Thymus (tissue), 14 donors: ENCODE results near the gene PPP6R3. TPM values are rescaled to one million over a fixed set of nuclear protein-coding genes. Genes with fewer than 3 reads are reported as not detected.

Source experiments
- DNase-seq, 9 donors: peaks; one replicate each; pipeline ENCODE4 v3.0.0-alpha.2; 2013; ENCODE audit warnings: low spot score in 9 of 9, low read depth in 6 of 9, missing footprints in 1 of 9
- H3K27ac ChIP-seq, 2 donors: one replicate each; pipeline ENCODE4 v1.5.1; 2013; ENCODE audit warnings: control low read depth in 1 of 2, low read depth in 1 of 2, low read length in 1 of 2, mild to moderate bottlenecking in 1 of 2, moderate library complexity in 1 of 2
- H3K27me3 ChIP-seq, 2 donors: one replicate each; pipeline ENCODE4 v1.5.1; 2013; ENCODE audit warnings: low read length in 1 of 2; ENCODE audit not compliant: control insufficient read depth in 2 of 2, insufficient read depth in 1 of 2
- H3K36me3 ChIP-seq, 2 donors: one replicate each; pipeline ENCODE4 v1.5.1; 2013; ENCODE audit warnings: low read length in 1 of 2, mild to moderate bottlenecking in 1 of 2, moderate library complexity in 1 of 2; ENCODE audit not compliant: control insufficient read depth in 2 of 2, insufficient read depth in 2 of 2
- H3K4me1 ChIP-seq, 2 donors: one replicate each; pipeline ENCODE4 v1.5.1; 2013; ENCODE audit warnings: low read length in 2 of 2; ENCODE audit not compliant: control insufficient read depth in 2 of 2, insufficient read depth in 2 of 2
- H3K4me3 ChIP-seq, 2 donors: one replicate each; pipeline ENCODE4 v1.5.1; 2013; ENCODE audit warnings: low read length in 2 of 2, control low read depth in 1 of 2, mild to moderate bottlenecking in 1 of 2
- H3K9me3 ChIP-seq, 2 donors: one replicate each; pipeline ENCODE4 v1.5.1; 2013; ENCODE audit warnings: low read length in 1 of 2, mild to moderate bottlenecking in 1 of 2; ENCODE audit not compliant: control insufficient read depth in 2 of 2, insufficient read depth in 1 of 2
- WGBS: extraction: QIAGEN DNeasy Blood & Tissue Kit; methylation state at CpG from one replicate; pipeline ENCODE4 v1.1.7; 2013; 5-methylcytosine and 5-hydroxymethylcytosine counted together
- long read RNA-seq, 10 donors: transcript quantifications; one replicate each; lab custom pipeline, GENCODE V29; 2026
- polyA plus RNA-seq: library from polyadenylated mRNA; stranded (reverse); fragments of 200-250 nt; gene quantifications from one replicate; pipeline ENCODE4 v1.2.3, GENCODE V29; 2013
- total RNA-seq: library from RNA; stranded (reverse); fragments of 120-200 nt; gene quantifications from one replicate; pipeline ENCODE4 v1.2.4, GENCODE V29; 2013
- donor health status: healthy.

Gene PPP6R3
- total RNA-seq = 103 TPM
- 45.8 TPM for polyA plus RNA-seq
- long read RNA-seq, donor 1 = 0 reads
- long read RNA-seq, donor 2 = 0 reads
- long read RNA-seq, donor 3, full-length matches to known transcripts = 2 of 2 reads
- long read RNA-seq, donor 3, partial matches to known transcripts = 0 of 2 reads
- long read RNA-seq, donor 3, other reads (novel, unspliced or antisense) = 0 of 2 reads
- long read RNA-seq, donor 4, full-length matches to known transcripts = 2 of 2 reads
- long read RNA-seq, donor 4, partial matches to known transcripts = 0 of 2 reads
- long read RNA-seq, donor 4, other reads (novel, unspliced or antisense) = 0 of 2 reads
- long read RNA-seq, donor 5, full-length matches to known transcripts = 6 of 6 reads
- long read RNA-seq, donor 5, partial matches to known transcripts = 0 of 6 reads
- long read RNA-seq, donor 5, other reads (novel, unspliced or antisense) = 0 of 6 reads
- long read RNA-seq, donor 6, full-length matches to known transcripts = 3 of 3 reads
- long read RNA-seq, donor 6, partial matches to known transcripts = 0 of 3 reads
- long read RNA-seq, donor 6, other reads (novel, unspliced or antisense) = 0 of 3 reads
- long read RNA-seq, donor 7, full-length matches to known transcripts = 4 of 4 reads
- long read RNA-seq, donor 7, partial matches to known transcripts = 0 of 4 reads
- long read RNA-seq, donor 7, other reads (novel, unspliced or antisense) = 0 of 4 reads
- long read RNA-seq, donor 8, partial matches to known transcripts = 23 of 23 reads
- long read RNA-seq, donor 8, other reads (novel, unspliced or antisense) = 0 of 23 reads
- long read RNA-seq, donor 9, partial matches to known transcripts = 53 of 54 reads
- long read RNA-seq, donor 9, other reads (novel, unspliced or antisense) = 0 of 54 reads
- long read RNA-seq, donor 10, full-length matches to known transcripts = 3 of 14 reads
- long read RNA-seq, donor 10, partial matches to known transcripts = 11 of 14 reads
- long read RNA-seq, donor 10, other reads (novel, unspliced or antisense) = 0 of 14 reads

- DNase-seq = peak in 7 of 9 donors; percentile 35 to 76 (median 49)
- Histone ChIP-seq H3K4me1 (peaks cover 24% of the 10 kb centered on the region in 2 donors), H3K4me3 (peak within 1 kb of the TSS; percentile 90 to 94), H3K27me3 (no peaks in the 10 kb centered on the region), H3K27ac (peak within 1 kb of the TSS; percentile 97 to 98), H3K9me3 (no peaks in the 10 kb centered on the region), H3K36me3 (peaks cover 3 to 15% of the 10 kb centered on the region in 2 donors)
- under 1% methylated on average over 91 of the region's 92 CpGs for WGBS
Observed at GRCh38 chr11:68460741-68461574, at the start of gene PPP6R3. PPP6R3 (plus strand) TSS chr11:68460752; CDS start chr11:68537665, 76,913 bp downstream.

GRCh38 chr11:68411501-68411991 lies 49.0 kb upstream of the PPP6R3 start:
- H3K27ac ChIP-seq = no peak overlapping the region
- WGBS = 86% methylated on average over 17 of the region's 17 CpGs
- no peaks in the 10 kb centered on the region for H3K27me3 ChIP-seq
- H3K9me3 ChIP-seq = no peaks in the 10 kb centered on the region
- H3K4me3 ChIP-seq = no peak overlapping the region
- DNase-seq = no peak
- peaks cover 61 to 69% of the 10 kb centered on the region in 2 donors for H3K36me3 ChIP-seq
- H3K4me1 ChIP-seq = peaks cover 11 to 14% of the 10 kb centered on the region in 2 donors

- H3K27me3 ChIP-seq = no peaks in the 10 kb centered on the region
- WGBS = 97% methylated on average over 24 of the region's 24 CpGs
Observed at GRCh38 chr11:68412593-68413475, 47.7 kb upstream of the PPP6R3 start.

GRCh38 chr11:68413591-68413999 lies 47.0 kb upstream of the PPP6R3 start:
- no peaks in the 10 kb centered on the region for H3K27me3 ChIP-seq
- no peaks in the 10 kb centered on the region for H3K9me3 ChIP-seq
- peaks cover 11 to 14% of the 10 kb centered on the region in 2 donors for H3K4me1 ChIP-seq
- peaks cover 66 to 75% of the 10 kb centered on the region in 2 donors for H3K36me3 ChIP-seq
- 97% methylated on average over 27 of the region's 27 CpGs for WGBS
- H3K4me3 ChIP-seq = no peak overlapping the region
- no peak for DNase-seq
- no peak overlapping the region for H3K27ac ChIP-seq

More at GRCh38 chr11:68412593-68413475, 47.7 kb upstream of the PPP6R3 start:
- H3K4me1 ChIP-seq = peaks cover 11 to 14% of the 10 kb centered on the region in 2 donors
- H3K36me3 ChIP-seq = peaks cover 64 to 74% of the 10 kb centered on the region in 2 donors
- H3K27ac ChIP-seq = no peak overlapping the region
- H3K4me3 ChIP-seq = no peak overlapping the region
- H3K9me3 ChIP-seq = no peaks in the 10 kb centered on the region
- DNase-seq = no peak

GRCh38 chr11:68414496-68415221 lies 45.9 kb upstream of the PPP6R3 start:
- peaks cover 11 to 14% of the 10 kb centered on the region in 2 donors for H3K4me1 ChIP-seq
- WGBS = 58% methylated on average over 19 of the region's 19 CpGs
- peaks cover 73 to 75% of the 10 kb centered on the region in 2 donors for H3K36me3 ChIP-seq
- DNase-seq = peak in 3 of 9 donors; percentile 13 to 41 (median 17)
- H3K4me3 ChIP-seq = no peak overlapping the region
- H3K9me3 ChIP-seq = no peaks in the 10 kb centered on the region
- peak overlapping the region in 1 of 2 donors; percentile 72 for H3K27ac ChIP-seq
- no peaks in the 10 kb centered on the region for H3K27me3 ChIP-seq

- Histone ChIP-seq H3K4me1 (peaks cover 11 to 14% of the 10 kb centered on the region in 2 donors), H3K27me3 (no peaks in the 10 kb centered on the region), H3K4me3 (no peak overlapping the region), H3K9me3 (no peaks in the 10 kb centered on the region), H3K27ac (no peak overlapping the region), H3K36me3 (peaks cover 64 to 68% of the 10 kb centered on the region in 2 donors)
- WGBS = 98% methylated on average over 22 of the region's 22 CpGs
- no peak for DNase-seq
Observed at GRCh38 chr11:68416070-68416578, 44.4 kb upstream of the PPP6R3 start.

GRCh38 chr11:68418648-68419047 lies 41.9 kb upstream of the PPP6R3 start:
- 97% methylated on average over 6 of the region's 6 CpGs for WGBS
- H3K36me3 ChIP-seq = peaks cover 44 to 58% of the 10 kb centered on the region in 2 donors
- H3K27me3 ChIP-seq = no peaks in the 10 kb centered on the region
- no peak for DNase-seq
- no peak overlapping the region for H3K4me3 ChIP-seq
- H3K4me1 ChIP-seq = peaks cover 11 to 14% of the 10 kb centered on the region in 2 donors
- H3K27ac ChIP-seq = no peak overlapping the region
- no peaks in the 10 kb centered on the region for H3K9me3 ChIP-seq
